Measurements from ENCODE around the gene MAB21L4. TPM values are rescaled to one million over a fixed set of nuclear protein-coding genes. Genes with fewer than 3 reads are reported as not detected.

Gene MAB21L4
- total and polyA plus RNA-seq, 2 of the 8 experiments (the other 6 are each of a cell fraction or from before 2014, with no cell fraction given) = 0.11 TPM; not detected in 1

GRCh38 chr2:240896871-240897692, 1.1 kb upstream of the MAB21L4 start:
- ChIA-PET POLR2A (ENCODE audit: partially characterized antibody) (interaction anchor here (0.6 to 0.7 kb wide), 2 partner anchors 77 to 172 kb away, joined by 3 to 4 read pairs; partner anchors contain the start of gene KIF1A), CTCF (ENCODE audit: partially characterized antibody) (interaction anchor here (0.8 to 4.1 kb wide), 9 partner anchors 12 to 117 kb away, joined by 3 to 20 read pairs (median 3); no protein-coding TSS in a partner anchor)
- H4K8ac ChIP-seq (ENCODE audit: extremely low read depth, insufficient read depth, low read length) = no peak overlapping the region; the same call in 1 of the 2 replicates
- peak overlapping the region; percentile 80; the same call in 1 of the 2 replicates for H2BK20ac ChIP-seq (ENCODE audit: low read length)
- H3K79me1 ChIP-seq (ENCODE audit: low read depth, low read length) = no peaks in the 10 kb centered on the region
- H3K23me2 ChIP-seq (ENCODE audit: low read depth, low read length) = no peaks in the 10 kb centered on the region
- H3K36me3 ChIP-seq (ENCODE audit: control insufficient read depth in 2 of 4, insufficient read depth in 4 of 4, low read length in 3 of 4) = no peaks in the 10 kb centered on the region
- no peak overlapping the region for H2BK120ac ChIP-seq (replicated peaks; ENCODE audit: low read depth, low read length)
- no peak overlapping the region for H4K91ac ChIP-seq (replicated peaks; ENCODE audit: insufficient read length, low read length)
- no peaks in the 10 kb centered on the region for H3K27me3 ChIP-seq (replicated peaks in 1 of 4; ENCODE audit: control insufficient read depth in 3 of 4, extremely low read depth in 1 of 4, insufficient read depth in 3 of 4, low read length in 3 of 4)
- H2AK5ac ChIP-seq (ENCODE audit: low read depth, low read length) = no peak overlapping the region
- H3K14ac ChIP-seq (ENCODE audit: insufficient read length) = no peak overlapping the region
- peaks cover 0 to 2% of the 10 kb centered on the region in 2 experiments for H4K20me1 ChIP-seq (replicated peaks in 1 of 2; ENCODE audit: control insufficient read depth in 1 of 2, insufficient read depth in 2 of 2, low read length in 2 of 2)
- no peak overlapping the region for H3K4me3 ChIP-seq (ENCODE audit: extremely low read depth in 1 of 4, insufficient read depth in 2 of 4, low read depth in 3 of 4, low read length in 4 of 4)
- H2BK12ac ChIP-seq (ENCODE audit: low read depth, low read length) = no peak overlapping the region; the same call in 1 of the 2 replicates
- no peak overlapping the region for H3K18ac ChIP-seq (ENCODE audit: extremely low read depth, low read length)
- H3K9me3 ChIP-seq (ENCODE audit: insufficient read depth in 2 of 2, low read depth in 1 of 2, low read length in 1 of 2) = peaks cover 0 to 3% of the 10 kb centered on the region in 2 experiments; a peak in 1 of 4 replicates
- H3K79me2 ChIP-seq (ENCODE audit: control insufficient read depth in 1 of 2, insufficient read depth in 2 of 2, low read length in 2 of 2) = no peaks in the 10 kb centered on the region
- no peak for DNase-seq (ENCODE audit: low read depth in 1 of 2, low spot score in 2 of 2)
- no peak overlapping the region for H2BK15ac ChIP-seq (ENCODE audit: low read length)
- no peak overlapping the region for H3K56ac ChIP-seq (replicated peaks; ENCODE audit: insufficient read length, low read depth, low read length)
- H3K27ac ChIP-seq (ENCODE audit: low read depth, low read length) = no peak overlapping the region
- 0 out of 7 replicates have a peak, but pooled peaks cover 0 to 2% (median 0%) of the 10 kb centered on the region in 4 experiments for H3K4me1 ChIP-seq (replicated peaks in 1 of 4; ENCODE audit: control insufficient read depth in 3 of 4, insufficient read depth in 4 of 4, low read length in 3 of 4)
- no peak overlapping the region for H2BK5ac ChIP-seq (ENCODE audit: low read depth, low read length)
- H3K9ac ChIP-seq (replicated peaks in 1 of 4; ENCODE audit: extremely low read depth in 1 of 4, low read depth in 3 of 4, low read length in 3 of 4) = no peak overlapping the region
- H3K4me2 ChIP-seq (ENCODE audit: insufficient read depth in 1 of 2, low read depth in 2 of 2, low read length in 2 of 2) = no peak overlapping the region
- H2AFZ ChIP-seq (ENCODE audit: low read length) = no peak overlapping the region
- H3K4ac ChIP-seq (replicated peaks; ENCODE audit: insufficient read length, low read depth, low read length) = no peak overlapping the region
- WGBS, 2 experiments (ENCODE audit: extremely low coverage in 1 of 2, insufficient coverage in 1 of 2, insufficient read length in 1 of 2, insufficient replicate concordance in 2 of 2, low coverage in 1 of 2, low lambda C conversion rate in 2 of 2, missing lambda C conversion rate in 1 of 2) = 79% methylated on average over 22 of the region's 23 CpGs; no CpG with 5 or more reads in 1 of the 2 experiments
- H3K23ac ChIP-seq (ENCODE audit: insufficient read length) = no peak overlapping the region
- no peak for FAIRE-seq
- TF ChIP-seq KDM1A (IDR thresholded peaks at IDR 0.05; ENCODE audit: borderline replicate concordance, low read length) (peak; percentile 46; the same call in 1 of the 2 replicates), JUND (IDR thresholded peaks at IDR 0.05; ENCODE audit: low read length) (no peak)
- no peak overlapping the region for H4K5ac ChIP-seq (ENCODE audit: insufficient read length, low read depth, low read length)

Data from H1 (cell line).